CD1c-positive myeloid dendritic cell (primary cell): ENCODE data around the gene C12orf75.
"Not testable (repeated sequence)": the region's sequence is repeated elsewhere in the genome, so short reads cannot be mapped to it uniquely, and the experiment has no call there.

Source experiments
- DNase-seq: peaks from one replicate; pipeline ENCODE4 v3.0.0-alpha.2; 2016; ENCODE audit errors: extremely low spot score

C12orf75 gene

GRCh38 chr12:105310476-105311085 is 19.9 kb upstream of the C12orf75 start:
- DNase-seq, result not testable (repeated sequence)

GRCh38 chr12:105311936-105312335 is 18.6 kb upstream of the C12orf75 start:
- DNase-seq, result not testable (repeated sequence)

- DNase-seq, result not testable (repeated sequence)
Observed at GRCh38 chr12:105313755-105314154, 16.7 kb upstream of the C12orf75 start.

- no peak for DNase-seq
Observed at GRCh38 chr12:105315130-105315529, 15.4 kb upstream of the C12orf75 start.

- no peak for DNase-seq
Observed at GRCh38 chr12:105315726-105316125, 14.8 kb upstream of the C12orf75 start.

- no peak for DNase-seq
Observed at GRCh38 chr12:105316931-105317852, 13.3 kb upstream of the C12orf75 start.

GRCh38 chr12:105317942-105318621 is 12.4 kb upstream of the C12orf75 start:
- DNase-seq, result no peak

- DNase-seq, result no peak
Observed at GRCh38 chr12:105318651-105319483, 11.6 kb upstream of the C12orf75 start.

GRCh38 chr12:105319691-105320209 is 10.7 kb upstream of the C12orf75 start:
- DNase-seq, result no peak

GRCh38 chr12:105321125-105321524 is 9.4 kb upstream of the C12orf75 start:
- DNase-seq, result no peak

- DNase-seq, result no peak
Observed at GRCh38 chr12:105322070-105322469, 8.4 kb upstream of the C12orf75 start.

GRCh38 chr12:105324704-105325103 is 5.8 kb upstream of the C12orf75 start:
- no peak for DNase-seq

GRCh38 chr12:105325117-105325516 is 5.4 kb upstream of the C12orf75 start:
- no peak for DNase-seq

GRCh38 chr12:105329926-105330282 is 587 bp upstream of the C12orf75 start:
- no peak for DNase-seq

GRCh38 chr12:105330931-105331804 is 677 bp downstream of the C12orf75 start:
- DNase-seq, result peak; percentile 18

GRCh38 chr12:105331805-105332251 is 1.3 kb downstream of the C12orf75 start:
- DNase-seq, result no peak

GRCh38 chr12:105332286-105332685 is 1.8 kb downstream of the C12orf75 start:
- not testable (repeated sequence) for DNase-seq

- DNase-seq, result no peak
Observed at GRCh38 chr12:105332925-105333324, 2.4 kb downstream of the C12orf75 start.

- DNase-seq, result no peak
Observed at GRCh38 chr12:105334001-105334400, 3.5 kb downstream of the C12orf75 start.

GRCh38 chr12:105334582-105334981 is 4.1 kb downstream of the C12orf75 start:
- no peak for DNase-seq
